AG04449 (cell line): ENCODE results near the gene GPR151.

Experiments used
- CTCF ChIA-PET: fragments of 350-600 bp; formaldehyde crosslinking; extraction: SDS; loops from one replicate; lab custom pipeline; 2021; ENCODE audit warnings: antibody characterized with exemption; lab: Yijun Ruan, JAX
- POLR2A ChIA-PET: fragments of 400-600, 350-600 bp; formaldehyde crosslinking; extraction: SDS; loops from one replicate; lab custom pipeline; 2020; ENCODE audit warnings: antibody characterized with exemption, inconsistent platforms; lab: Yijun Ruan, JAX
- DNase-seq: peaks from one replicate; pipeline ENCODE4 v3.0.0-alpha.2; 2010; ENCODE audit warnings: low read depth, low spot score
- H3K4me3 ChIP-seq: 2 replicates; pipeline ENCODE4 v1.5.1; 2011; ENCODE audit warnings: low read depth, mild to moderate bottlenecking, control low read depth, low read length
- TF ChIP-seq, protein P1 (sequence below): IDR thresholded peaks from one replicate; pipeline ENCODE4 v1.5.1; 2011; ENCODE audit warnings: mild to moderate bottlenecking, moderate library complexity, low read length, control low read depth, inconsistent platforms; ENCODE audit not compliant: insufficient read depth; ENCODE audit errors: missing control alignments

The GPR151 gene

GRCh38 chr5:146494656-146495055 is 21.3 kb downstream of the GPR151 start:
- H3K4me3 ChIP-seq = no peak overlapping the region
- TF ChIP-seq, protein P1, sequence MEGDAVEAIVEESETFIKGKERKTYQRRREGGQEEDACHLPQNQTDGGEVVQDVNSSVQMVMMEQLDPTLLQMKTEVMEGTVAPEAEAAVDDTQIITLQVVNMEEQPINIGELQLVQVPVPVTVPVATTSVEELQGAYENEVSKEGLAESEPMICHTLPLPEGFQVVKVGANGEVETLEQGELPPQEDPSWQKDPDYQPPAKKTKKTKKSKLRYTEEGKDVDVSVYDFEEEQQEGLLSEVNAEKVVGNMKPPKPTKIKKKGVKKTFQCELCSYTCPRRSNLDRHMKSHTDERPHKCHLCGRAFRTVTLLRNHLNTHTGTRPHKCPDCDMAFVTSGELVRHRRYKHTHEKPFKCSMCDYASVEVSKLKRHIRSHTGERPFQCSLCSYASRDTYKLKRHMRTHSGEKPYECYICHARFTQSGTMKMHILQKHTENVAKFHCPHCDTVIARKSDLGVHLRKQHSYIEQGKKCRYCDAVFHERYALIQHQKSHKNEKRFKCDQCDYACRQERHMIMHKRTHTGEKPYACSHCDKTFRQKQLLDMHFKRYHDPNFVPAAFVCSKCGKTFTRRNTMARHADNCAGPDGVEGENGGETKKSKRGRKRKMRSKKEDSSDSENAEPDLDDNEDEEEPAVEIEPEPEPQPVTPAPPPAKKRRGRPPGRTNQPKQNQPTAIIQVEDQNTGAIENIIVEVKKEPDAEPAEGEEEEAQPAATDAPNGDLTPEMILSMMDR = no peak
- CTCF ChIA-PET = no interaction called here
- POLR2A ChIA-PET = no interaction called here
- DNase-seq = no peak

GRCh38 chr5:146490089-146490843 is 25.7 kb downstream of the GPR151 start:
- DNase-seq = peak; percentile 4
- ChIA-PET CTCF (interaction anchor here (1.2 to 1.6 kb wide), 2 partner anchors 13 to 476 kb away, joined by 3 to 4 read pairs; no protein-coding TSS in a partner anchor), POLR2A (no interaction called here)
- TF ChIP-seq, protein P1 = no peak
- no peak overlapping the region for H3K4me3 ChIP-seq

DNA sequence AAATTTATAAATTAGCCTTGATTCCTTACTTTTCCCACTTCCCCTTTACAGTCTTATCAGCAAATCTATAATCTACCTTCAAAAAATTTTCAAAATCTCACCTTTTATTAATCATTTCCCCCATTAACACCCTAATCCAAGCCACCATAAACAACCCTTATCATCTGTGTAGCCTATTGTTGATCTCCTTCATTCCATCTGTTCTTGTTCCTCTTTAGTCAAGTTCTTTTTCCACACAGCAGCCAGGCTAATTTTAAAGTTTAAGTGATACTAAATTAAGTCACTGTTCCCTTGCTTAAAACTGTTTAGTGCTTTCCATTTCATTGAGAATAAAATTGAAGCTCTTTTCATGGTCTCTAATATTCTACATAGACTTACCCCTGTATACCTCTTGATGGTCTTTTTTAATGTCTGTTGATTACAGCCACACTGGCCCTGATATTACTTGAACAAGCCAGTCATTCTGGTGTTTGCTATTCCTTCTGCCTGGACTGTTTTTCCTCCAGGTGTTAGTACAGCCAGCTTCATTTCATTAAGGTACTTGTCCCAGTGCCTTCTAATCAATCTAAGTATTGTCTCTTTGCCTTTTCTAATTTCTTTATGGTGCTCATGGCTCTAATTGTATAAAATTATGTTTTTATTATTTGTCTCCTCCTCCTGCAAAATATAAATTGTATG is 31.1 kb downstream of the GPR151 start:
- TF ChIP-seq, protein P1 = no peak
- DNase-seq = no peak
- H3K4me3 ChIP-seq = no peak overlapping the region
- CTCF ChIA-PET = interaction anchor here (1.3 kb wide), 1 partner anchor 15 kb away, joined by 4 read pairs; no protein-coding TSS in a partner anchor
- POLR2A ChIA-PET = no interaction called here

DNA sequence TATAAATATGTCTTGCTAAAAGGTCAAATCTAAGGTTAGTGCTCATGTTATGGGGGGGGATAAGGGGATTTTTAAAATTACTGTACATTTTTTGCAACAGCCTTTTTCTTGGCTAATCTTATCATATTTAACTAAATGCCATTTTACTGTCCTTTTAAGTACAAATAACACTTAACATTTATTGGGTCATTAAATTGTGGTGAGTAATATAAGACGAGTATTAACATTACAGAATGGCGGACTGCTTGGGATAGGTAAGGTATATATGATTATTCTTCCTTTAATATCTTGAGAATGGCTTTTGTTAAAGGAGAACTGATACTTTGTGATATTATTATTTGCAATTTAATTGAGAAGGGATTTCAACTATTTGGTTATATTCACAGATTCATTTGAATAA is 33.2 kb downstream of the GPR151 start:
- CTCF ChIA-PET = no interaction called here
- POLR2A ChIA-PET = no interaction called here
- no peak for DNase-seq
- no peak overlapping the region for H3K4me3 ChIP-seq
- TF ChIP-seq, protein P1 = no peak

- DNase-seq = no peak
- ChIA-PET CTCF (interaction anchor here (0.7 to 1.9 kb wide), 4 partner anchors 9 to 491 kb away, joined by 3 to 4 read pairs (median 4); no protein-coding TSS in a partner anchor), POLR2A (no interaction called here)
- H3K4me3 ChIP-seq = no peak overlapping the region
- TF ChIP-seq, protein P1 = no peak
Observed at GRCh38 chr5:146475906-146476305, 40.1 kb downstream of the GPR151 start.

DNA sequence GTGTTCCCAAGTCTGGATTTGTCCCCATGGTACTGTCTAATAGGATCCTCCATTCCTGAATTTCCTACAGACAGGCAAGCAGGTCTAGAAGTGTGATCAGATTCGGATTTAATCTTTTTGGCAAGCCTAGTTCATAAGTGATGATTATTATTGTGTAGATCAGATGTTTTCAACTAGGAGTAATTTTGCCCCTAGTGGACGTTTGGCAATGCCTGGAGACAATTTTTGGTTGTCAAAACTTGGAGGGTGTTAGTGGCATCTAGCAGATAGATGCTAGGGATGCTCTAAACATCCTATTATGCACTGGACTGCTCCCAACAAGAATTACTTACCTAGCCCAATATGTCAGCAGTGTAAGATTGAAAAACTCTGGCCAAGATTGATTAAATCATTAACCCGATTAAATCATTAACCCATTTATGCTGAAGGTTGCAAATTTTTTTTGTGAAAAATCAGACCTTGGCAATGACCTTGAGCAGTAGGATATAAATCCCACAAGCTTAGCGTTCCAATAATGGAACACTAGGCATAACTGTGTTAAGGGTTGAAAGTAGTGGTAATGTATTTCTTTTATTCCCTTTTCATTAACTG is 40.7 kb downstream of the GPR151 start:
- POLR2A ChIA-PET = no interaction called here
- no peak for DNase-seq
- no peak overlapping the region for H3K4me3 ChIP-seq
- TF ChIP-seq, protein P1 = no peak
- CTCF ChIA-PET = interaction anchor here (1.7 to 1.9 kb wide), 2 partner anchors 9 to 11 kb away, joined by 4 read pairs; no protein-coding TSS in a partner anchor
